ENCODE results near the gene TTN.

DNA sequence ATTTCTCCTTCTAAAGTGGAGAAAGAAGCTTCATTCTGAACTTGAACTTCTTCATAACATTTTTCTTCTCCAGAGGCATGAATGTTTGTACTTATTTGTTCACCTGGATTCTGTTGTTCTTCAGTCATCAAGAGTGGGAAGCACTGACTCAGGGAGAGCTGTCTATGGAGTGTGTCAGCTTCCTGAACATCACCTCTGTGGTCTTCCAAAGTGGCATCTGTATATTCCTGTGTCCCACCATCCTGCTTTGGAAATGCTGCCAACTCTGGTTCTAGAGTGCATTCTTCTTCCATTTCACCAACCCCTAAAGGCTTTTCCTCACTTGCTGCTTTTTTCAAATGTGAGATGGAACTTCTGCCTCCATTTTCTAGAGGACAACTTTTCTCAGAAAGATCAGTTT, 59.5 kb downstream of the TTN start:
- TF ChIP-seq, protein P1, sequence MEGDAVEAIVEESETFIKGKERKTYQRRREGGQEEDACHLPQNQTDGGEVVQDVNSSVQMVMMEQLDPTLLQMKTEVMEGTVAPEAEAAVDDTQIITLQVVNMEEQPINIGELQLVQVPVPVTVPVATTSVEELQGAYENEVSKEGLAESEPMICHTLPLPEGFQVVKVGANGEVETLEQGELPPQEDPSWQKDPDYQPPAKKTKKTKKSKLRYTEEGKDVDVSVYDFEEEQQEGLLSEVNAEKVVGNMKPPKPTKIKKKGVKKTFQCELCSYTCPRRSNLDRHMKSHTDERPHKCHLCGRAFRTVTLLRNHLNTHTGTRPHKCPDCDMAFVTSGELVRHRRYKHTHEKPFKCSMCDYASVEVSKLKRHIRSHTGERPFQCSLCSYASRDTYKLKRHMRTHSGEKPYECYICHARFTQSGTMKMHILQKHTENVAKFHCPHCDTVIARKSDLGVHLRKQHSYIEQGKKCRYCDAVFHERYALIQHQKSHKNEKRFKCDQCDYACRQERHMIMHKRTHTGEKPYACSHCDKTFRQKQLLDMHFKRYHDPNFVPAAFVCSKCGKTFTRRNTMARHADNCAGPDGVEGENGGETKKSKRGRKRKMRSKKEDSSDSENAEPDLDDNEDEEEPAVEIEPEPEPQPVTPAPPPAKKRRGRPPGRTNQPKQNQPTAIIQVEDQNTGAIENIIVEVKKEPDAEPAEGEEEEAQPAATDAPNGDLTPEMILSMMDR (IDR thresholded peaks at IDR 0.05): no peak
- TF ChIP-seq POLR2A (IDR thresholded peaks at IDR 0.05): no peak
